Measurements from ENCODE around the gene BCAS1.

Gene BCAS1

DNA sequence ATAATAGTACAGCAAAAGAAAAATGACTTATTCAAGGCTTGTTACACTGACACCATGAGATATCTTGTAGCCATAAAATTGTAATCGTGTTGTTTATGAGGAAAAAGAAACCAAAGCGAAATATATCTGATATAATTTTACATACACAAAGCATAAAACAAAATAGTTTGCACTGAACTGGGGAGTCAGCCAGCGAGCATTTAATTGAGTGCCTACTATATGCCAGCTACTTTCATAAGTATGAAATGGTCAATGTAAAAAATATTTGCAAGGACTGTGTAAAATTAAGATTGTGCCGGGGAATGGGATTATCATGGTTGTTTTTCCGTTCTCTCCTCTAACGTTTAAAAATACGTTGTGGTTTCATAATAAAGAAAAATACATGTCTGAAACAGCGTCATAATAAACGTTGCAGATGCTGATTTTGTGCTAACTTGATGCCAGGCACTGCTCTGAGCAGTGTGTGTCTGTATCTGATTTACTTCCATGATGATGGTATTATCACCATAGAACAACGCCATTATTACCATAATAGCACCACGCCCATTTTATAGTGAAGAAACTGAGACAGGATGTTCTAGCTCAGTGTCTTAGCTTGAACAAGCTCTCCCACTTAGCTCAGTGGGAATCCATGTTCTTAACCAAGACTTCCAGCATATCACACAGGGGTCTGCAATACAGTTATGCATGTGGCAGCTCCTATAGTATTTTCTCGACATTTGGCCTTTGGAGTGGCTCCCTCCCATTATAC is 144.6 kb downstream of the BCAS1 start:
- H3K4me3 ChIP-seq (ENCODE audit: low read length), result peak overlapping the region; percentile 6
- peak overlapping the region; percentile 52 for H3K9ac ChIP-seq (ENCODE audit: low read depth, low read length)
- no peaks in the 10 kb centered on the region for H3K9me3 ChIP-seq (replicated peaks; ENCODE audit: low read length)
- H3K4me1 ChIP-seq (ENCODE audit: control insufficient read depth, insufficient read depth, low read length), result peaks cover 30% of the 10 kb centered on the region
- no peaks in the 10 kb centered on the region for H3K36me3 ChIP-seq (ENCODE audit: insufficient read depth, low read length)
- peak overlapping the region; percentile 38 for H3K4me2 ChIP-seq (ENCODE audit: low read length)
- H3K27me3 ChIP-seq (ENCODE audit: control insufficient read depth, insufficient read depth, low read length), result no peaks in the 10 kb centered on the region

DNA sequence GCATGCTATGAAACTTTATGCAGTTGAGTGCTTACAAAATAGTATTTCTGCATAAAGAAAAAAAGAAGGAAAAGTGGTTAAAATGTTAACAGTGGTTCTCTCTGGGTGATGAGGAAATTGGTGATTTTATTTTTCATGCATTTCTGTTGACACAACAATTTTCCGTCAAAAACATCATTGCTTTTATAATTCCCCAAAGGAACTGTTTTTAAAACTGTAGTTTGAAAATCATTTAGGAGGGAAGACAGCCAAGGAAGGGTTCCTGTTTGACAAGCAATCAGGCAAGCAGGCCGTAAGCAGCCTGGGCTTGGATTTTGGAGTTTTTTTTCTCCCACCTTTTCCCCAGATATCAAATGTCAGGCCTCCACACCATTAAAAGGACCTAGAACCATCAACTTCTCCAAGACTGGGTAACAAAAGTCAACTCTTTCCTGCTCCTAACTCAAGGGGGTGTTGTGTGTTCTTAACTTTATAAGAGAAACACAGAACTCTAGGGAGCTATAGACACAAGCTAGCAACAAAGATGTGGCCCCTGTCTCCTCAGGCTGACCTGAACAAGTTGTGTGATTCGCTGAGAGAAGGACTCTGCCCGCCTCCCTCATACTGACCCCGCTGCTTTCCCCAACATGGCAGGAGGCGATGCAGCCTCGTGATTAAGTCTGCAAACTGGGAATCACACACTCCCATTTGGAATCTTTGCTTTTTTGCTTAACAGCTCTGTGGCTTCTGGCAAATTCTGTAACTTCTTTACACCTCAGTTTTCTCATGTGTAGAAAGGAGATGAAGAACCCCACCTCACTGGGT is 146.6 kb downstream of the BCAS1 start:
- H3K9ac ChIP-seq (ENCODE audit: low read depth, low read length), result no peak overlapping the region
- H3K36me3 ChIP-seq (ENCODE audit: insufficient read depth, low read length), result no peaks in the 10 kb centered on the region
- H3K9me3 ChIP-seq (replicated peaks; ENCODE audit: low read length), result no peaks in the 10 kb centered on the region
- no peaks in the 10 kb centered on the region for H3K27me3 ChIP-seq (ENCODE audit: control insufficient read depth, insufficient read depth, low read length)
- no peak overlapping the region for H3K4me3 ChIP-seq (ENCODE audit: low read length)
- peaks cover 25% of the 10 kb centered on the region for H3K4me1 ChIP-seq (ENCODE audit: control insufficient read depth, insufficient read depth, low read length)
- no peak overlapping the region for H3K4me2 ChIP-seq (ENCODE audit: low read length)

DNA sequence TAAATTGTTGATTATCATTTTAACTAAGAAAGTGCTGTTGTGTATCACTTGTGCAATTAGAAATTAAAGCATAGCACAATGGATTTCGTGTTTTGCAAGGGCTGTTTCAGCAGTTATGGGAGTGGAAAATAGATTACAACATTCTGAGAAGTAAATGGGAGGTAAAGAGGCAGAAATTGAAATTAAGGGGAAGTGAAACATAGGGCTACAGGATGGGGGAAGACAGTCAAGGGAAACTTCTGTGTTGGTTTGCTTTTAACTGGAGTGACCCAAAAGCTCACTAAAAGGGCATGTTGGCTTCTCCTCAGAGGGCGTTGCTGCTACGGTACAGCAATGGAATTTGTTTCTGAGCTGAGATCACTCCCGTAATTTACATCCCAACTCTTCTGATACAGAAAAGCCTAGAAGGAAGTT is 147.5 kb downstream of the BCAS1 start:
- H3K4me2 ChIP-seq (ENCODE audit: low read length), result peak overlapping the region; percentile 48
- H3K9ac ChIP-seq (ENCODE audit: low read depth, low read length), result peak overlapping the region; percentile 46
- H3K4me1 ChIP-seq (ENCODE audit: control insufficient read depth, insufficient read depth, low read length), result peaks cover 27% of the 10 kb centered on the region
- H3K9me3 ChIP-seq (replicated peaks; ENCODE audit: low read length), result no peaks in the 10 kb centered on the region
- H3K27me3 ChIP-seq (ENCODE audit: control insufficient read depth, insufficient read depth, low read length), result no peaks in the 10 kb centered on the region
- H3K36me3 ChIP-seq (ENCODE audit: insufficient read depth, low read length), result no peaks in the 10 kb centered on the region
- no peak overlapping the region for H3K4me3 ChIP-seq (ENCODE audit: low read length)

DNA sequence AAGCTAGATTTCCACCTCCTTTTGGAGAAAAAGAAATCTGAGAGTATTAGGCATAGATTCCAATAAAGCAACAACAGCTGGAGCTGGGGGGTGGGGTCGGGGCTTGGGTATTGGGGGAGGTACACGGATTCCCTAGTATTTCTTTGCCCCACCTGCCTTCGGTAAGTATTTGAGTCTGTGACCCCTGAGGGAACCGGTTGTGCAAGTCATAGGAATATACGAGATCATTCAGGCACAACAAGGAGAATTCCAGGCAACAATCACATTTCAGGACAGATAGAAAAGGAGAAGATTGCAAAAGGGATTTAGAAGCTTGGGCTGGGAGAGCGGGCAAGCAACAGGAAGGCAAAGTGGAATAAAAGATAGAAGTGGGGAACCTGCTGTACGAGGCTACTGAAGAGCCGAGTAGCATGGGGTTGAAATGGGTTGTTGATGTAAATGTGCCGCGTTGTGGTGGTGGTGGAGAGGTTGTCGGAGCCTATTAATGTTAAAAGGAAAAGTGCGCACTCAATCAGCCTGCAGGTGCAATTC is 148.9 kb downstream of the BCAS1 start:
- Histone ChIP-seq H3K9ac (ENCODE audit: low read depth, low read length) (no peak overlapping the region), H3K27me3 (ENCODE audit: control insufficient read depth, insufficient read depth, low read length) (no peaks in the 10 kb centered on the region), H3K4me2 (ENCODE audit: low read length) (no peak overlapping the region), H3K9me3 (replicated peaks; ENCODE audit: low read length) (no peaks in the 10 kb centered on the region), H3K4me3 (ENCODE audit: low read length) (no peak overlapping the region), H3K4me1 (ENCODE audit: control insufficient read depth, insufficient read depth, low read length) (peaks cover 35% of the 10 kb centered on the region), H3K36me3 (ENCODE audit: insufficient read depth, low read length) (no peaks in the 10 kb centered on the region)

DNA sequence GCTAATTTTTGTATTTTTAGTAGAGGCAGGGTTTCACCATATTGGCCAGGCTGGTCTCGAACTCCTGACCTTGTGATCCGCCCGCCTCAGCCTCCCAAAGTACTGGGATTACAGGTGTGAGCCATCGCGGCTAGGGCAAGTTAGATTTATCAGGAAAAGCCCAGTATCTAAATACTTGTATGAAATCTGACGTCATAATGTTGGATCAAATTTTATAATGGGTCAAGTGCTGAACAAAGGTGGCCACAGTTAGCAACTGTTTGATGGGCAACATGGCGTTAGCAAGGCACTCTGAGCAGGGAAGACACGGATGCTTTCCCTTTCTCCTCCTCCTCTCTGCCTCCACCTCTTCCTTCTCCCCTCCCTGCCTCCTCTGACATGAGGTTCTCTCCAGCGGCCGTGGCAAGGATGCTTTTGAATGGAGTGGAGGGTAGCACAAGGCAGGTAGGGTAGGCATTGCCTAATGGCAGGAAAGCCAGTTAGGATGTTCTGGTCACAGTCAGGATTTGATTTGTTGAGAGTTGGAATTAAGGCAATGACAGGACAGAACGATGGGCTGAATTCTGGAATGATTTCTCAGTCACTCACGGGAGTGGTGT is 149.6 kb downstream of the BCAS1 start:
- H3K4me1 ChIP-seq (ENCODE audit: control insufficient read depth, insufficient read depth, low read length), result peaks cover 35% of the 10 kb centered on the region

DNA sequence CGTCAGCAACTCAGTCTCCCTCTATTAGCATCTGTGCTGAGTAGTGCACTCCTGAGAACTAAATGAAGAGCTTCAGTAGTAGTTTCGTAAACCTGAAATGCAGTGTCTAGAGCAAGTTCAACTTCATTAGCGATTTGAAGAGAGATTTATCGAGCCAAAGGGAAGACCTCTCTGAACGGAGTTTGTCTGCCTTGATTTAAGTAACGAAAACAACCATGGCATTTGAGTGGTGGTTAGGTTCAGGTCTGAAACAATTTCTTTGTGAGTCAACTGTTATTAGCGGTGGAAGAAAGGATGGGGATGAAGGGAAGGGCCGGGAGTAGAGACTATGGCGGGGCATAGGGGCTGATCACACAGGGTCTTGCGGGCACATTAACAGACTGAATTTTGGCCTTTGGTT is 150.5 kb downstream of the BCAS1 start:
- H3K9ac ChIP-seq (ENCODE audit: low read depth, low read length), result no peak overlapping the region
- H3K4me1 ChIP-seq (ENCODE audit: control insufficient read depth, insufficient read depth, low read length), result peaks cover 42% of the 10 kb centered on the region
- no peaks in the 10 kb centered on the region for H3K36me3 ChIP-seq (ENCODE audit: insufficient read depth, low read length)
- no peaks in the 10 kb centered on the region for H3K27me3 ChIP-seq (ENCODE audit: control insufficient read depth, insufficient read depth, low read length)
- H3K9me3 ChIP-seq (replicated peaks; ENCODE audit: low read length), result no peaks in the 10 kb centered on the region
- no peak overlapping the region for H3K4me3 ChIP-seq (ENCODE audit: low read length)
- H3K4me2 ChIP-seq (ENCODE audit: low read length), result no peak overlapping the region

More for the DNA sequence above, 149.6 kb downstream of the BCAS1 start:
- no peak overlapping the region for H3K4me2 ChIP-seq (ENCODE audit: low read length)
- H3K36me3 ChIP-seq (ENCODE audit: insufficient read depth, low read length), result no peaks in the 10 kb centered on the region
- no peak overlapping the region for H3K4me3 ChIP-seq (ENCODE audit: low read length)
- H3K27me3 ChIP-seq (ENCODE audit: control insufficient read depth, insufficient read depth, low read length), result no peaks in the 10 kb centered on the region
- H3K9ac ChIP-seq (ENCODE audit: low read depth, low read length), result no peak overlapping the region
- H3K9me3 ChIP-seq (replicated peaks; ENCODE audit: low read length), result no peaks in the 10 kb centered on the region

DNA sequence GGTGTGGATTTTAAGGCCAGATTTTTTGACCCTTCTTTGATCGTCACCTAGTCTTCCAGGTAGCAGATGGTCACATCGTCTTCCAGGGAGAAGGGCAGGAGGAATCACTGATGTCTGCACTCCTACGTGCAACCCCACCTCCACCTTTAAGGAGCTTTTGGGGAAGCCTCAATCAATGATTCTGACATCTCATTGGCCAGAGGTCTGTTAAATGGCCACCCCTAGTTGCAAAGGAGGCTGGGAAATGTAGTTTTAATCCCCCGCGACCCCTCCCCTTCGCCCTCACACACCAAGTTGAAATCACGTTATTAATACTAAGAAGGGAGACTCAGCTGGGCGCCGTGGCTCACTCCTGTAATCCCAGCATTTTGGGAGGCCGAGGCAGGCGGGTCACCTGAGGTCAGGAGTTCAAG is 151.4 kb downstream of the BCAS1 start:
- peaks cover 51% of the 10 kb centered on the region for H3K4me1 ChIP-seq (ENCODE audit: control insufficient read depth, insufficient read depth, low read length)

DNA sequence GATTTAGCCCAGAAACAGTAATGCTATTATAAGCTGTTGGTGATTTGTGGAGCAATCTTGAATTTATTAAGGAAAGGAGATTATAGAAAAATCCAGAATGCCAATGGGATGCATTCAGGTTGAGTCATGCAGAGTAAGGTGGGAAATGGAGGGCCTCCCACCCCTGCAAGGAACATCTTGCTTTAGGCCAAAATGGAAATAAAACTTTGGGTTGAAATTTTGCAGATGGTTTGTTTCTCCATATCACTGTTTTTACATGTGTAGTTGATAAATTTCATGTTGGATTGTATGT is 152.4 kb downstream of the BCAS1 start:
- H3K4me1 ChIP-seq (ENCODE audit: control insufficient read depth, insufficient read depth, low read length), result peaks cover 51% of the 10 kb centered on the region

More for the DNA sequence above, 151.4 kb downstream of the BCAS1 start:
- H3K36me3 ChIP-seq (ENCODE audit: insufficient read depth, low read length), result no peaks in the 10 kb centered on the region
- no peak overlapping the region for H3K4me3 ChIP-seq (ENCODE audit: low read length)
- no peaks in the 10 kb centered on the region for H3K9me3 ChIP-seq (replicated peaks; ENCODE audit: low read length)
- H3K9ac ChIP-seq (ENCODE audit: low read depth, low read length), result no peak overlapping the region
- no peak overlapping the region for H3K4me2 ChIP-seq (ENCODE audit: low read length)
- no peaks in the 10 kb centered on the region for H3K27me3 ChIP-seq (ENCODE audit: control insufficient read depth, insufficient read depth, low read length)

DNA sequence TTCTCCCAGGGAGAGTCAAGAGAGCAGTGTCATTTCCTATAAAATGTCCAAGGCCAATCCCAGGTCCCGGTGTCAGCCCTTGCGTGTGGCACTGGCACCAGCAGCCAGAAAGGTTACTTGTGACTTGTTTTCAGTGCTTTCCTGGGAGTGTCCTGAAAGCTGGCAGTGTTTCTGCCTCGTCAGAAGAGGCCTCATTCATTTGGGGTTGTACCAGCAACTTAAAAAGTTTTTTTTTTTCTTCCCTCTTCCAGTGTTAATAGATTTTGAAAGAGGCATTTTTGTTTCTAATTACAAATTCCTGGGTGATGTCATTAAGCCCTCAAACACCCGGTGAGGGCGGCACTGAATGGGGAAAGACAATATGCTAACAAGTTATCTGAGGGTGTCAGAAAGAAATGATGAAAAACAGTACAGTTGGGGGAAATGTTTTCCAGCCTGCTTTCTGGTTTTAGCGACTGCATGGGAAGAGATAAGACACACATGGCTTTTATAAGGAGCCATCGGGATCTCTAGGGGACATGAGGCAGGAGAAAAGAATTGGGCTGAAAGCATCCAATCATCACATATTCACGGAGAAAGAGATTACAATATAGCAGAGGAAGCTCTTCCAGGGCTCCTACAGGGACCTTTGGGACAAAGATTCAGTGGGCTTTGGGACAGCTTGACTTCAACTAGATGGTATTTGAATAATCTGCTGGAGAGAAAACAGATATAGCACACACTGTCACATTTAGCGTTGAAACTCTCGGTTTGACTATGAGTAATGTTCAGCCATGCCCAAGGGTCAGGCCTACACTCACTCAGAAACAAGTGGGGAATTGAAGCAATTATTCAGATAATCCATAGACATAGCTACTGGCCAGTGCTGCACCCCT is 153.0 kb downstream of the BCAS1 start:
- no peak overlapping the region for H3K4me3 ChIP-seq (ENCODE audit: low read length)

More for the DNA sequence above, 152.4 kb downstream of the BCAS1 start:
- Histone ChIP-seq H3K9me3 (replicated peaks; ENCODE audit: low read length) (no peaks in the 10 kb centered on the region), H3K9ac (ENCODE audit: low read depth, low read length) (peak overlapping the region; percentile 91), H3K4me2 (ENCODE audit: low read length) (peak overlapping the region; percentile 16), H3K27me3 (ENCODE audit: control insufficient read depth, insufficient read depth, low read length) (no peaks in the 10 kb centered on the region), H3K4me3 (ENCODE audit: low read length) (no peak overlapping the region), H3K36me3 (ENCODE audit: insufficient read depth, low read length) (no peaks in the 10 kb centered on the region)

DNA sequence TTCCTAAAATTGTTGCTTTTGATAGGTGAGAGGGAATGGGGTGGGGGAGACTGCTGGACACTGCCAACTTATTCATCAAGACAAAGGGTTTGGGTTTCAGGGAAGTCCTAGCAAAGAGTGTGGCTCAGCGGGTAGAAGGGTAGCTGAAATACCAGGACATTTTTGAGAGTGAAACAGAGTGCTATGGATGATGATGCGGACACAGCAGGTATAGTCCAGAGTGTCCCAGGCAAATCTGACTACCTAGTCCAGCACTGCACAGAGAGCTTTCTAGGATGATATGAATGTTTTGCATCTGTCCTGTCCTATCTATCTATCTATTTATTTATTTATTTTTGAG is 154.3 kb downstream of the BCAS1 start:
- Histone ChIP-seq H3K36me3 (ENCODE audit: insufficient read depth, low read length) (no peaks in the 10 kb centered on the region), H3K4me3 (ENCODE audit: low read length) (peak overlapping the region; percentile 57), H3K9me3 (replicated peaks; ENCODE audit: low read length) (no peaks in the 10 kb centered on the region), H3K9ac (ENCODE audit: low read depth, low read length) (peak overlapping the region; percentile 91), H3K27me3 (ENCODE audit: control insufficient read depth, insufficient read depth, low read length) (no peaks in the 10 kb centered on the region), H3K4me2 (ENCODE audit: low read length) (peak overlapping the region; percentile 91), H3K4me1 (ENCODE audit: control insufficient read depth, insufficient read depth, low read length) (peaks cover 49% of the 10 kb centered on the region)

More for the DNA sequence above, 153.0 kb downstream of the BCAS1 start:
- Histone ChIP-seq H3K27me3 (ENCODE audit: control insufficient read depth, insufficient read depth, low read length) (no peaks in the 10 kb centered on the region), H3K4me1 (ENCODE audit: control insufficient read depth, insufficient read depth, low read length) (peaks cover 49% of the 10 kb centered on the region), H3K9ac (ENCODE audit: low read depth, low read length) (peak overlapping the region; percentile 91), H3K36me3 (ENCODE audit: insufficient read depth, low read length) (no peaks in the 10 kb centered on the region), H3K4me2 (ENCODE audit: low read length) (peak overlapping the region; percentile 16), H3K9me3 (replicated peaks; ENCODE audit: low read length) (no peaks in the 10 kb centered on the region)

Measured in skeletal muscle satellite cell (primary cell).